Immature natural killer cell (primary cell): ENCODE results near the gene IPPK. TPM values are rescaled to one million over a fixed set of nuclear protein-coding genes. Genes with fewer than 3 reads are reported as not detected.

ENCODE experiments used
- DNase-seq, 3 donors: peaks; one replicate each; pipeline ENCODE4 v3.0.0; 2022; ENCODE audit warnings: mixed read lengths in 1 of 3
- H3K27ac Mint-ChIP-seq, 6 donors: one replicate each; pipeline ENCODE4 v1.8.0; 2020; ENCODE audit warnings: mixed read lengths in 6 of 6, mild to moderate bottlenecking in 5 of 6, inconsistent platforms in 4 of 6, moderate library complexity in 3 of 6
- H3K27me3 Mint-ChIP-seq, 3 donors: one replicate each; pipeline ENCODE4 v1.8.0; 2020 to 2021; ENCODE audit warnings: low read depth in 3 of 3, mild to moderate bottlenecking in 3 of 3, mixed read lengths in 3 of 3, moderate library complexity in 3 of 3, inconsistent platforms in 1 of 3
- H3K36me3 Mint-ChIP-seq, 3 donors: one replicate each; pipeline ENCODE4 v1.8.0; 2020; ENCODE audit warnings: mixed read lengths in 3 of 3, inconsistent platforms in 2 of 3, mild to moderate bottlenecking in 2 of 3
- H3K4me1 Mint-ChIP-seq, 2 donors: one replicate each; pipeline ENCODE4 v1.8.0; 2020; ENCODE audit warnings: inconsistent platforms in 2 of 2, mild to moderate bottlenecking in 2 of 2, mixed read lengths in 2 of 2, moderate library complexity in 1 of 2
- H3K4me3 Mint-ChIP-seq, 5 donors: one replicate each; pipeline ENCODE4 v1.8.0; 2020; ENCODE audit warnings: mild to moderate bottlenecking in 5 of 5, mixed read lengths in 5 of 5, inconsistent platforms in 3 of 5, moderate library complexity in 3 of 5
- H3K9me3 Mint-ChIP-seq, 6 donors: one replicate each; pipeline ENCODE4 v1.8.0; 2020; ENCODE audit warnings: mild to moderate bottlenecking in 6 of 6, mixed read lengths in 6 of 6, inconsistent platforms in 4 of 6, moderate library complexity in 3 of 6
- polyA plus RNA-seq, 3 donors: library from polyadenylated mRNA; unstranded; fragments of 300-500 nt; fragmentation: Illumina TruSeq; gene quantifications; one replicate each; pipeline ENCODE4 v1.2.3, GENCODE V29; 2021

IPPK gene, protein sequence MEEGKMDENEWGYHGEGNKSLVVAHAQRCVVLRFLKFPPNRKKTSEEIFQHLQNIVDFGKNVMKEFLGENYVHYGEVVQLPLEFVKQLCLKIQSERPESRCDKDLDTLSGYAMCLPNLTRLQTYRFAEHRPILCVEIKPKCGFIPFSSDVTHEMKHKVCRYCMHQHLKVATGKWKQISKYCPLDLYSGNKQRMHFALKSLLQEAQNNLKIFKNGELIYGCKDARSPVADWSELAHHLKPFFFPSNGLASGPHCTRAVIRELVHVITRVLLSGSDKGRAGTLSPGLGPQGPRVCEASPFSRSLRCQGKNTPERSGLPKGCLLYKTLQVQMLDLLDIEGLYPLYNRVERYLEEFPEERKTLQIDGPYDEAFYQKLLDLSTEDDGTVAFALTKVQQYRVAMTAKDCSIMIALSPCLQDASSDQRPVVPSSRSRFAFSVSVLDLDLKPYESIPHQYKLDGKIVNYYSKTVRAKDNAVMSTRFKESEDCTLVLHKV
- 1 to 10 TPM; 2.6 to 5.4 (median 3.2) TPM for polyA plus RNA-seq

DNA sequence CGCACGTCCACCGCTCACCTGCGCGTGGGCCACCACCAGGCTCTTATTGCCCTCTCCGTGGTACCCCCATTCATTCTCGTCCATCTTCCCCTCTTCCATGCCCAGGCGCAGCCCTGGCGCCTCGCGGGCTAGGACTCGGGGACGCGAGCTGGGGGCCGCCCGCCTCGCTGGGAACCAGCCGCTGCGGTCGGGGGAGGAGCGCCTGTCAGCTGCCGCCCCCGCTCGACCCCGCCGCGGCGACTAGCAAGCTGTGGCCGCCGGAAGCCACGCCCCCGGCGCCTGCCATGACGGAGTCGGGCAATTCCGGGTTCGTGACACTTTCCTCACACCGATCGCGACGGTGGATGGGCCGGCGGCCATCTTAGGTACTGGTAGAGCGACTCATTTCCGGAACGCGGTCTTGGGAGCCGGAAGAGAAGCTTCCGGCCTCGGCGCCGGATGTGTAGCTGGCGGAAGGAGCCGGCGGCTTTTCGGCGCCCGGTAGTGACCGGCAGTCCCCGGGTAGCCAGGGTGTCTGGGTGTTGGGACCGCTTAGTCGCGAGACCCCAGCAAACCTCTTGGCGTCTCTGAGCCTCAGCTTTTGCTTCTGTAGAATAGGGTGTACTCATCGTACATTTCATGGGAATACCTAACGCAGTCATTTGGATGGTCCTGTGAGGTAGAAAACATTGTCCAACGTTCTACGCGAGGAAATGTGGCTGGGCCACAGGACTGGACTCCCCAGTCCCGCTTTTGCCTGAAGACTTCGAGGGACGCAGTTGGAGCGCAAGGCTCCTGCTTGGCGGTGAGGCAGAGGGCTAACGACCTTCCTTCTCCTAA is at the start of gene IPPK:
Gene IPPK, minus strand, starts transcription at position 242 of the 819 bp plus-strand sequence. Its CDS starts 143 bp downstream, at position 99.
- Mint-ChIP-seq H3K27ac (peak within 1 kb of the TSS; percentile 95 to 98 (median 97)), H3K27me3 (peaks cover 3 to 12% (median 6%) of the 10 kb centered on the region in 3 donors), H3K36me3 (no peaks in the 10 kb centered on the region), H3K9me3 (no peaks in the 10 kb centered on the region), H3K4me3 (peak within 1 kb of the TSS; percentile 93 to 96 (median 95)), H3K4me1 (peaks cover 39 to 42% of the 10 kb centered on the region in 2 donors)
- DNase-seq, result peak; percentile 98

DNA sequence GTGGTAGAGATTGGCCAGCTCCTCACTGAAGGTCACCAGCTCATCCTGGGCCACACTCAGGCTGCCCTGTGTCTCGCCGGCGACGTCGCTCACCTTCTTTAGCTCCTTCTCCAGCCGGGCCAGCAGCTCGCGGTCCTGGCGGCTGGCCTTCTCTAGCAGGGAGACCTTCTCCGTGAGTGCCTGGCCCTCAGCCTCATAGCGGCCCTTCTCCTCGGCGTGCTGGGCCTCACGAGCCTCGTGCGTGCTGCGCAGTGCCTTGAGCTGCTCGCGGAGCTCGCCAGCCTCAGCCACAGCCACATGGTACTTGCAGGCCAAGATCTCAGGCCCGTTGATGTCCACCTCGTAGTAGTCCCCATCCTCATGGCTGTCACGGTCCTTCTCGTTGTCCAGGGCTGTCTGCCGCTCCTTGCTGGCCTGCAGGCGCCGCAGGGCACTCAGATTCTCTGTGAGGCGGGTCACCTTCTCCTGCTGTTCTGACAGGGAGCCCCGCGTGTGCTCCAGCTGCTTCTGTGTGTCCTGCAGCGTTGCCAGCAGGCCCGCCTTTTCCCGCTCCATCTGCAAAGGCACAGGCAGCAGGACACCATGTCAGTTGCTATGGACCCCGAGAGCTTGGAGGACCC is 49.2 kb upstream of the IPPK start:
- peaks cover 4 to 17% (median 7%) of the 10 kb centered on the region in 3 donors for H3K36me3 Mint-ChIP-seq
- H3K27me3 Mint-ChIP-seq, result no peaks in the 10 kb centered on the region
- H3K4me3 Mint-ChIP-seq, result no peak overlapping the region
- H3K27ac Mint-ChIP-seq, result no peak overlapping the region
- no peaks in the 10 kb centered on the region for H3K9me3 Mint-ChIP-seq
- no peak for DNase-seq
- H3K4me1 Mint-ChIP-seq, result peaks cover 25 to 43% of the 10 kb centered on the region in 2 donors

DNA sequence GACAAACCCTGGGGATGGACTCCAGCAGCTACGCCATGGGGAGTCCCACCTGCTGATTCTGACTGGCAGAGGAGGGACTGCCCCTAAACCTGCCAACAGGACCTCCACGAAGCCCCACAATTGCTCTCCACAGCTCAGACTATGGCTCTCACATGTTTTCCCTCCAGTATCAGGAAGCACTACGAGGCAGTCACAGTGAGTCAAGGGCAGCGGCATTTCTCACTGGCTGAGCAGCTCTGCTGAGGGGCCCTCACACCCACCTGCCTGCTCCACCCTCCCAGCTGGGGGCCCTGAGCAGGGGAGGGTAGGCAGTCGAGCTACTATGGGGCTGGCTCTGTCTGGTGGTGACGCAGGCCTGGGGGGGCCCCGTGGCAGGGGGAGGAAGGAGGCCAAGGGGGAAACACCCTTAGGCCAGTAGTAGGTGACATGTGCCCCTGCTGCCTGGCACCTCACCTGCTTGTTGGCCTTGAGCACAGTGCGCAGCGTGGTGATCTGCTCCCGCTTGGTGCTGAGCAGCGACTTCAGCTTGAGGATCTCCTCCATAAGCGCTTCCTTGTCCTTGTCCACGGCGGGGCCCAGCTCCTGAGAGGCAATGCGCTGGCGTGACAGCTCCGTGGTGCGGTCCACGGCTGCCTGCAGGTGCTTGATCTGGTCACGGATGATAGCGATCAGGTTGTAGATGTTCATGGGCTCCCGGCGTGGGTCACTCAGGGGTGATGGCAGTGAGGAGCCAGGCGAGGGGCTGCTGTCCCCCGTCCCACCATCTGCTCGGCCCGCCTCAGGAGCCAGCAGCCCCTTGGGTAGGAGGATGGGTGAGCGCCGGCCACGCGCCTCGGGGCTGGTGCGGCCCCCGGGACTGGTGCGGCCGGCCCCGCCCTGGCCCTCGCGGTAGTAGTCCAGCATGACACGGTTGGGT is 48.4 kb upstream of the IPPK start:
- peaks cover 6 to 21% (median 7%) of the 10 kb centered on the region in 3 donors for H3K36me3 Mint-ChIP-seq
- no peaks in the 10 kb centered on the region for H3K9me3 Mint-ChIP-seq
- H3K27me3 Mint-ChIP-seq, result no peaks in the 10 kb centered on the region
- H3K4me1 Mint-ChIP-seq, result peaks cover 24 to 35% of the 10 kb centered on the region in 2 donors
- H3K4me3 Mint-ChIP-seq, result no peak overlapping the region
- no peak for DNase-seq
- H3K27ac Mint-ChIP-seq, result no peak overlapping the region

DNA sequence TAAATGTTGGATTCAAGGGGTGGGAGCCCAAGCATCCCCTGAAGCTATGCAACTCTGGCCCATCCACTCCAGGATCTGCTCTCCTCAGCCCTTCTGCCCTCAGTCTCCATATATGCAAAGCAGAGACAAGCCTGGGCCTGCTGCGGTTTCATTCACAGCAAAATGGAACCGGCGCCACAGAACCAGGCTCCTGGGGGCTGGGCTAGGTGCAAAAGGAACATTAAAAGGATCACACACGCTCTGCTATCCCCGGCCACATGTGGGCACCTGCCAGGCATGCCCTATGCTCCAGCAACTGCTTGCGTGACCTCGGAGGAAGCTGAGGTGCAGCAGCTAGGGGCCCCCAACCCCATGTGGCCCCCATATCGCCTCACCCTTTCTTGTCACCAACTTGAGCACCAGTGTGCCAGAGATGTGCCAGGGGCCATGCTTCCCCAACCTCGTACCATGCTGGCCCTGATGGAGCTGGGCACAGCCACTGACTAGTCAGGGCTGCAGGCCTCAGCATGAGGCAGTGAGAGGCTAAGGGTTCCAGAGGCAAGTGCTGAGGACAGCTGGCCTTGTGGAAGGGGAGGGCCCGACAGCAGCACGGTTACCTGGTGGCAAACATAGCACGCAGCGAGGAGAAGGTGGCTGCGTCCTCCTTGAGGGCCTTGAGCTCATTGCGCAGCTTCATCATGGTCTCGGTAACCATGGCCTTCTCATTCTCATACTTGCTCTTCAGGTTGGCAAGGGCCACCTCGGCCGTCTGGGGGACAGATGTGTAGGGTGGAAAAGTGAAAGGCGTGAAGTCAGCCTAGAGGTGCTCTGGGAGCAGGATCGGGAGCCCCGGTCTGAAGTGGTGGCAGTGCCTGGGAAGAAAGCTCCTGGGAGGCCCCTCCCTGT is 47.5 kb upstream of the IPPK start:
- no peaks in the 10 kb centered on the region for H3K9me3 Mint-ChIP-seq
- no peaks in the 10 kb centered on the region for H3K27me3 Mint-ChIP-seq
- H3K4me3 Mint-ChIP-seq, result no peak overlapping the region
- peaks cover 27 to 35% of the 10 kb centered on the region in 2 donors for H3K4me1 Mint-ChIP-seq
- DNase-seq, result no peak
- peaks cover 10 to 27% (median 11%) of the 10 kb centered on the region in 3 donors for H3K36me3 Mint-ChIP-seq
- H3K27ac Mint-ChIP-seq, result no peak overlapping the region

DNA sequence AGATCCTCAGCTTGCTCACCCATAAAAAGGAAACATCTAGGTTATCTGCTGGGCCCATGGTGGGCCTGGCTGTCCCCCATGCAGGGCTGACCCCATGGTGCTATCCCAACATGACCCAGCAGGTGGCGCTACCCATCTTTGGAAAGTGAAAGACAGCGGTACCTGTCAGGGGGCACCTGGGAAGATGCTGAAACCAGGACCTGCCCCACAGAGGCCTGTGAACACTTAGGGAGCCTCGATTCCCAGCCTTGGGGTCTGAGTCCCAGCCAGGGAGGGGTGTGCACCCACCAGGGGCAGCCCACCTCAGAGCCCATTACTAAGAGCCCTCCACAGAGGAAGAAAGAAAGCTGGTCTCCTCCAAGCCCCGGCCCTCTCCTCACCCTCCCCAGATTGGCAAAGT is 46.6 kb upstream of the IPPK start:
- peak; percentile 58 to 66 (median 59) for DNase-seq
- H3K4me1 Mint-ChIP-seq, result peaks cover 28 to 35% of the 10 kb centered on the region in 2 donors
- no peaks in the 10 kb centered on the region for H3K9me3 Mint-ChIP-seq
- H3K4me3 Mint-ChIP-seq, result no peak overlapping the region
- peak overlapping the region in 1 of 6 donors; percentile 64 for H3K27ac Mint-ChIP-seq
- peaks cover 0 to 1% (median 0%) of the 10 kb centered on the region in 3 donors for H3K27me3 Mint-ChIP-seq
- H3K36me3 Mint-ChIP-seq, result peaks cover 10 to 27% (median 11%) of the 10 kb centered on the region in 3 donors

DNA sequence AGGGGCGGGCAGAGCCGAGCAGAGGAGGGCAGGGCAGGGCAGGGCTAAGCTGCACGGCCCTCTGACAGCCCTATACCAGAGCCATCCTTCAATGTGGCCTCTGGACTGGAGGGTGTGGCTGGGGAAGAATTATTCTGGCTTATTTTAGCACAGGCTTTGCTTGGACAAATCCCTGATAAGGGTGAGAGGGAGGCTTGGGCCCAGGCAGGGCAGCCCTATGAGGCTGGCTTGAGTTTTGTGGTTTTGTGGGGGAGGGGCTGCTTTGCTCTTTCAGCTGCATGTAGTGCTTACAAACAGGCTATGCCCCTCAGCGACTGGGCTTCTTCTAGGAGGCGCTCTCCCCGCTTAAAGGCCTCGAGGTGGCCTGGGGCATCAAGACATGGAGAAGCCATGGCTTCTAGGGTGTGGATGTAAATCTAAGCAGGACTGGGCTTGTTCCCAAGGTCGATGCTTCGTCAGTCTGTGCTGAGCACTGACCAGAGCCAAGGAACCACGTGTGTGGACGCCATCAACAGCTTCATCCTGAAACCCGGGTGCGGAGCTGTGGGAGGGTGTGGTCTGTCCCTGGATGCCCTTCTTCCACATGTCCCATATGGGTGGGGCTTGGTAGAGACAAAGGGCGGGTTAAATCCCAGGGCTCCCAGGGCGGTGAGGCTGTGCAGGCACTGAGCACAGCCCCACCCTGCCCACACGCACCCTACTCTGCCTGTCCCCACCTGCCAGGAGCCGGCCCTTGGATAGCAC is 45.7 kb upstream of the IPPK start:
- no peaks in the 10 kb centered on the region for H3K9me3 Mint-ChIP-seq
- peaks cover 0 to 1% (median 0%) of the 10 kb centered on the region in 3 donors for H3K27me3 Mint-ChIP-seq
- H3K4me3 Mint-ChIP-seq, result no peak overlapping the region
- H3K4me1 Mint-ChIP-seq, result peaks cover 24 to 32% of the 10 kb centered on the region in 2 donors
- DNase-seq, result no peak
- no peak overlapping the region for H3K27ac Mint-ChIP-seq
- H3K36me3 Mint-ChIP-seq, result peaks cover 9 to 27% (median 10%) of the 10 kb centered on the region in 3 donors

DNA sequence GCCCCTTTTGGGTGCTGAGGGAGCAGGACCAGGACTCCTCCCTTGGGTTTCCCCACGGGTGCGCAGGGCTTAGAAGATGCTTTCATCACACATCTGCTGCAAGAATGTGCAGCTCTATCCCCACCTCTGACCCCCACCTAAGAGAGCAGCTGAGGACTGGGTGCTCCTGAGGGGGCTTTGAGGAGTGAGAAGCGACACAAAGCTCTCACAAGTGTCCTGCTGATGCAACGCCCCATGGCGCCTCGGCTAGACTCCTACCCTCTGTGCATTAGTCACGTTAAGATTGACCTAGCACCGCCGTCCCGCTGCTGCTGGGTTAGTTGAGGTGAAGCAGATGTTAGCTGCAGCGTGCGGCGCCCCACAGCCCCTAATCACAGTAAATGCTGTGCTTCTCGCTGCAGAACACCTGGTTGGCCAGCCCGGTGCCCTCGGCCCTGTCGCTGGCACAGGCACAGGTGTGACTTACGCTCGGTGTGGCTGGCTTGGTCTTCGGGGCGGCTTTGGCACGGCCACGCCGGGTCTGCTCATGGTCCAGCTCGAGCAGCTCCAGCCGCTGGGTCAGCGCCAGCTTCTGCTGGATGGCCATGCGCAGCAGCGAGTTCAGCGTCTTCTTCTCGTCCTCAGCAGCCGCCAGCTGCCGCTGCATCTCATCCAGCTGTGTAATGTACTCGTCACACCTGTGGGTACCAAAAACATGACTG is 45.0 kb upstream of the IPPK start:
- Mint-ChIP-seq H3K4me1 (peaks cover 20 to 25% of the 10 kb centered on the region in 2 donors), H3K27ac (no peak overlapping the region), H3K36me3 (peaks cover 5 to 24% (median 7%) of the 10 kb centered on the region in 3 donors), H3K4me3 (no peak overlapping the region), H3K9me3 (no peaks in the 10 kb centered on the region), H3K27me3 (peaks cover 0 to 1% (median 0%) of the 10 kb centered on the region in 3 donors)
- DNase-seq, result no peak

DNA sequence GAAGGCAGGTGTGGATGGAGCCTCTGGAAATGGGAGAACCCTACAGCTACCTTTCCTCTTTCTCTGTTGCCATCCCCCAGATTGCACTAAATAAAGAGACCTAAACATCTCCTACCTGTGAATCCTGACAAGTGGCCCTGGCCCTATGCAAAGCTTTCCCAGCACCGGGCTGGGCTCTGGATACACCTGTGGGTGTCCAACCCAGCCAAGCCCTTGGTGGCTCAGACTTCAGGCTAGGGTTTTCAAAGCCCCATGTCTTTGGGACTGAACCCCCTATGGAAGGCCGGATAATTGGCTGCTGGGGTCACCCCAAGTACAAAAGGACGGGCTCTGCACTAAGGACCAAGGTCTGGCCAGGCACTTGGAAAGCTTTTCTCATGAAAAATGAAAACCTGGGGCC is 44.1 kb upstream of the IPPK start:
- Mint-ChIP-seq H3K4me1 (peaks cover 19 to 24% of the 10 kb centered on the region in 2 donors), H3K4me3 (no peak overlapping the region), H3K27me3 (peaks cover 0 to 1% (median 0%) of the 10 kb centered on the region in 3 donors), H3K27ac (no peak overlapping the region), H3K9me3 (no peaks in the 10 kb centered on the region), H3K36me3 (peaks cover 3 to 21% (median 7%) of the 10 kb centered on the region in 3 donors)
- no peak for DNase-seq

DNA sequence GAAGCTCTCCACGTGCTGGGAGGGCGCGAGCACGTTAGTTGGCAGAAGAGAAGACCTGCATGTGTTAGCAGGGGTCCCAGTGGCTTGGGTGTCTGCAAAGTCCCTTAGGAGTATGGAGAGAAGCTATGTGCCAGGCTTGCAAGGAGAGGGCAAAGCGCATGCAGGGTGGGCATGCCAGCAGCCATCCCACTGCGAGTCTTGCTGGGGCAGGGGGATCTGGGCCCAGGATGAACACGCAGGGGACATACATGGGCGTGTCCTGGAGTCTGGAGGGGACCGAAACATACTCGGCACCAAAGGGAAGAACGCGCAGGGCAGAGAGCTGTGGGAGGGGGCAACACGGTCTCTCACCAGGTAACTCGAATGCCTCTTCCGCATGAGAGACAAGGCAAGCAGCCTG is 43.6 kb upstream of the IPPK start:
- peak overlapping the region in 2 of 6 donors; percentile 11 to 66 for H3K27ac Mint-ChIP-seq
- H3K27me3 Mint-ChIP-seq, result peaks cover 0 to 1% (median 0%) of the 10 kb centered on the region in 3 donors
- no peak overlapping the region for H3K4me3 Mint-ChIP-seq
- no peaks in the 10 kb centered on the region for H3K9me3 Mint-ChIP-seq
- peaks cover 3 to 21% (median 7%) of the 10 kb centered on the region in 3 donors for H3K36me3 Mint-ChIP-seq
- H3K4me1 Mint-ChIP-seq, result peaks cover 19 to 24% of the 10 kb centered on the region in 2 donors
- no peak for DNase-seq

DNA sequence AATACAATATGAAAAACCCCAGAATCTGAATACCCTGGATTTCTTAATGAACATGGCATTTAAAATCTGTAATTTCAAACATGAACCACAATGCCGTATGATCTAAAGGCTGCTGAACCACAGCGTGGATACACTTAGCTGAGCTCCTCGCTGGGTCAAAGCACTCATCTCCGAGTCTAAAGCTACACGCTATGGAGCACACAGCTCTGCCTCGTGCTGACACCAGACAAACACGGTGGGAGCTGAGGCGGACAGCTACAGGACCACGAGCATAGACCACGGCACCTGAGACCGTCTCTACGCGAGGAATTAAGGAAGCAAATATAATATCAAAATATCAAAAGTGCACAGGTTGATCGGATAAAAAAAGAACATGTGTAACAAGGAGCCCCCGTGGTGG is 42.8 kb upstream of the IPPK start:
- Mint-ChIP-seq H3K4me3 (peak overlapping the region in 1 of 5 donors; percentile 42), H3K27ac (peak overlapping the region; percentile 23 to 91 (median 86)), H3K9me3 (no peaks in the 10 kb centered on the region), H3K36me3 (peaks cover 3 to 21% (median 7%) of the 10 kb centered on the region in 3 donors), H3K27me3 (peaks cover 0 to 1% (median 0%) of the 10 kb centered on the region in 3 donors), H3K4me1 (peaks cover 18 to 24% of the 10 kb centered on the region in 2 donors)
- no peak for DNase-seq

DNA sequence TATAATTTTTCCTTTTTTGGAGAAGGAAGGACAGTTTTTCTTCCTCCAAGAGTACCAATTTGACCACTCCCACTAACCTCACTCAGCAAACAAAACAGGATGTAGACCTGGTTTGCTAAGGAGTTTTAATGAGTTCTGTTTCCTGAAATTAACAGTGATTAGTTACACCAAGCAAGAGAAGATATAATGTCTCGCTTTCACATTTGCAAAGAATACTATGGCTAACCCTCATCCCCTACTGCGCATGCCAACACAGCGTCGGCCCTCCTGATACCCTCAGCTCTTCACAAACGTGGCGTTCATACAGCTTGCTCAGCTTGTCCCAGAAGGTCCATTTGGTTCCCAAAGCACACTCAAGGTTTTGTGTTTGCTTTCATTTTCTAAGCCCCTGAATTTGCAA is 41.9 kb upstream of the IPPK start:
- H3K9me3 Mint-ChIP-seq, result no peaks in the 10 kb centered on the region

More for the DNA sequence above, 41.9 kb upstream of the IPPK start:
- peak overlapping the region; percentile 56 to 75 (median 67) for H3K4me3 Mint-ChIP-seq
- DNase-seq, result no peak
- peaks cover 18 to 24% of the 10 kb centered on the region in 2 donors for H3K4me1 Mint-ChIP-seq
- peaks cover 0 to 1% (median 0%) of the 10 kb centered on the region in 3 donors for H3K27me3 Mint-ChIP-seq
- peaks cover 3 to 21% (median 7%) of the 10 kb centered on the region in 3 donors for H3K36me3 Mint-ChIP-seq
- H3K27ac Mint-ChIP-seq, result peak overlapping the region; percentile 83 to 91 (median 90)
